ENCODE measurements around the gene C15orf62. TPM values are rescaled to one million over a fixed set of nuclear protein-coding genes. Genes with fewer than 3 reads are reported as not detected.

The C15orf62 gene
- polyA plus RNA-seq, 1 donor: 5.4 TPM

DNA sequence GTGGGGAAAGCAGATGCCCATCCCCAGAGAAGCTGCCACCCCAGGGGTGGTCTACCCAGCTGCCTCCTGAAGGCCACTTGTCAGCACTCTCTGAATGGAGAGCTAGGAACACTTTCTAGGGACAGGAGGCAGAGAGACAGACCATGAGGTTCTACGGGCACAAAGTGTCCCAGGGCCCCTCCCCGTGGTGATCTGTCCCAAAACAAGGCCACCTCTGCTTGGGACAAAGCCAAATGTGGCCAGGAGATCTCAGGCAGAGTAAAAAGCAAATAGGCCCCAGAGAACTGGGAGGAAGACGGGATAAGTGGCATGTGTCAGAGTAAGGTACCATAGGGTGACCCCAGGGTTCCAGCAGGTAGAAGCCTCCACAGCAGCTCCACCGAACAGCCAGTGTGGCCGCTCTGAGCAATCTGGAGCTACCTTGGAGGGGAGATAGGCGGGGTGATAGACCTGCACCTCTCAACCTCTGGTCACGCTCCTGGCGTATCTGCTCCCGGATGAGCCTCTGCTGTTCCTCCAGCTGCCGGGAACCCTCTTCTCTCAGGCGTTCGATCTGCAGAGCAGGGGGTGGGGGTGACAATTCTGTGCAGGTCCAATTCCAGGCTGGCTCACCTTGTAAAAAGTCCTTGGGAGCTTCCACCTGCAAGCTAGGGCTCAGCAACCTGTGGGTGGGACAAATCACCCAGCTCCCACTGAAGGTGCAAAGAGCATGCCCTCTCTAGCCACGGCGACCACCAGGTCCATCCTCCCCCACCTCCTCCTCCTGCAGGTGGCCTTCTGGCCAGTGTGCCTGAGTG, 6.2 kb downstream of the C15orf62 start:
- Histone ChIP-seq H3K36me3 (ENCODE audit: control insufficient read depth, insufficient read depth, low read length) (peaks cover 72% of the 10 kb centered on the region), H3K4me3 (ENCODE audit: low read length) (no peak overlapping the region), H3K27ac (ENCODE audit: low read length) (no peak overlapping the region), H3K4me1 (ENCODE audit: control insufficient read depth, insufficient read depth, low read length) (peaks cover 8% of the 10 kb centered on the region), H3K27me3 (ENCODE audit: control insufficient read depth, insufficient read depth, low read length) (no peaks in the 10 kb centered on the region), H3K9me3 (ENCODE audit: control insufficient read depth, low read depth, low read length) (no peaks in the 10 kb centered on the region)
- DNase-seq: no peak
- no CpG with 5 or more reads among the region's 14 CpGs for WGBS (ENCODE audit: insufficient coverage, low lambda C conversion rate)

DNA sequence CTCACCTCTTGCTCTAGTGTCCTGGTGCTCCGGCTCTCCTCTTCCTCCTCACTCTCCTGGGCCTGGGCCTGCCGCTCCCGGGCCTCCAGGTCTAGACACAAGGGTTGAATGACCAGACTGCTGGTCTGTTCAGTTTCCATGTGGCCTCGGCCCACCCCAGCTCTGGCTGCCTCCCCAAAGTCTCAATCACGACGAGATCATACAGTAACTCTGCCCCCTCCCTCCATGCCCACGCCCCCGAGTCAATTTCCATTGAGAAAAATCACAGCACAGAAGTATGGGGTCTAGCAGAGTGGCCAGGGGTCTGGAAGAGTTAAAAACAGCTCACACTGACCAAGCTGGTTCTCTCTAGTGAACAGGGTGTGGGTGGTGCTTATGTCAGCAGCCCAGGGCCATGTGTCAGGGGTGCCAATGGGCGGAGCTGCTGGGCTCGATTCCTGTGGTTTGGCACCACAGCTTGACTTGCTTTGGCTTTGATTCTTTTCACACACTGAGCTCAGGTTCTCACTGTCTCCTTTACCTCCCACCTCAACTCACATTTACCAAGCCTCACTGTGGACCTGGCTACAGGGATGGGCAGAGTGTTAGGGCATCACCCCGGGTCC, 6.9 kb downstream of the C15orf62 start:
- no peaks in the 10 kb centered on the region for H3K27me3 ChIP-seq (ENCODE audit: control insufficient read depth, insufficient read depth, low read length)
- H3K4me3 ChIP-seq (ENCODE audit: low read length): no peak overlapping the region
- peaks cover under 1% of the 10 kb centered on the region for H3K4me1 ChIP-seq (ENCODE audit: control insufficient read depth, insufficient read depth, low read length)
- H3K9me3 ChIP-seq (ENCODE audit: control insufficient read depth, low read depth, low read length): no peaks in the 10 kb centered on the region
- whole genome bisulfite sequencing (ENCODE audit: insufficient coverage, low lambda C conversion rate): no CpG with 5 or more reads among the region's 11 CpGs
- no peak for DNase-seq
- peaks cover 70% of the 10 kb centered on the region for H3K36me3 ChIP-seq (ENCODE audit: control insufficient read depth, insufficient read depth, low read length)
- no peak overlapping the region for H3K27ac ChIP-seq (ENCODE audit: low read length)

DNA sequence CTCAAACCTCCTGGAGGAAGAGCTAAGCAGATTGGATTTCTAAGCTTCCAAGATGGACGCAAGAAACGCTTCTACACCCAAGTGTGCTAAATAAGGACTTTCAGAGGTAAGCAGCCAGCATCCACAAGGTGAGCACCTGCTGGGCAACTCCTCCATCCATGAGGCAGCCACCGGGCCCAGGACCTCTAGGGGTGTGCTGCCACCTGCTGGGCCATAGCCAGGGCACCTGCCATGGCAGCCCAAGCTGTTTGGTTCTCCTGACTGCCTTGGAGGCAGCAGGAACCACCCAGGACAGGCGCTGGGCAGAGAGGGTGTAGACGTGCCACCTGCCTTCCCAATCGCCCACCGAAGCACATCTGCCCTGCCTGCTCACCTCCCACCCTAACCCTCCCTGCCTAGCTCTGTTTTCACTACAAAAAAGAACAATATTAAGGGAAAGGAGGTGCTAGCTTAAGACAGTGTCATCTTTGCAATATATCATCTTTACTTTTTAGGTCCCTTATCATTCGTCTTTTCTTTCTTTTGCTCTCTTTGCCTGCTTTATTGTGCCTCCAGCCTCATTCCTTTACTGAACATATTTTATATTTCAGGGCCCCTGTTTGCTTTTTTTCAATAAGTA, 12.9 kb downstream of the C15orf62 start:
- DNase-seq: peak; percentile 69 to 71
- H3K27me3 ChIP-seq (ENCODE audit: control insufficient read depth, insufficient read depth, low read length): no peaks in the 10 kb centered on the region
- H3K36me3 ChIP-seq (ENCODE audit: control insufficient read depth, insufficient read depth, low read length): peaks cover 20% of the 10 kb centered on the region
- H3K4me3 ChIP-seq (ENCODE audit: low read length): no peak overlapping the region
- 71% methylated on average over 1 of the region's 8 CpGs for WGBS (ENCODE audit: insufficient coverage, low lambda C conversion rate)
- H3K9me3 ChIP-seq (ENCODE audit: control insufficient read depth, low read depth, low read length): no peaks in the 10 kb centered on the region
- peaks cover 12% of the 10 kb centered on the region for H3K4me1 ChIP-seq (ENCODE audit: control insufficient read depth, insufficient read depth, low read length)
- no peak overlapping the region for H3K27ac ChIP-seq (ENCODE audit: low read length)

- H3K27me3 ChIP-seq (ENCODE audit: control insufficient read depth, insufficient read depth, low read length): no peaks in the 10 kb centered on the region
Measured at GRCh38 chr15:40785164-40785563, 15.4 kb downstream of the C15orf62 start.

GRCh38 chr15:40785814-40786213, 16.0 kb downstream of the C15orf62 start:
- no peak overlapping the region for H3K4me3 ChIP-seq (ENCODE audit: low read length)
- no peaks in the 10 kb centered on the region for H3K9me3 ChIP-seq (ENCODE audit: control insufficient read depth, low read depth, low read length)
- WGBS (ENCODE audit: insufficient coverage, low lambda C conversion rate): no CpG with 5 or more reads among the region's 2 CpGs
- H3K4me1 ChIP-seq (ENCODE audit: control insufficient read depth, insufficient read depth, low read length): peaks cover 16% of the 10 kb centered on the region
- H3K27ac ChIP-seq (ENCODE audit: low read length): no peak overlapping the region
- H3K36me3 ChIP-seq (ENCODE audit: control insufficient read depth, insufficient read depth, low read length): peaks cover 2% of the 10 kb centered on the region
- no peak for DNase-seq
- no peaks in the 10 kb centered on the region for H3K27me3 ChIP-seq (ENCODE audit: control insufficient read depth, insufficient read depth, low read length)

More at GRCh38 chr15:40785164-40785563, 15.4 kb downstream of the C15orf62 start:
- Histone ChIP-seq H3K36me3 (ENCODE audit: control insufficient read depth, insufficient read depth, low read length) (peaks cover 2% of the 10 kb centered on the region), H3K4me3 (ENCODE audit: low read length) (no peak overlapping the region), H3K27ac (ENCODE audit: low read length) (no peak overlapping the region), H3K9me3 (ENCODE audit: control insufficient read depth, low read depth, low read length) (no peaks in the 10 kb centered on the region), H3K4me1 (ENCODE audit: control insufficient read depth, insufficient read depth, low read length) (peaks cover 16% of the 10 kb centered on the region)
- WGBS (ENCODE audit: insufficient coverage, low lambda C conversion rate): 90% methylated on average over 2 of the region's 3 CpGs
- no peak for DNase-seq

- peaks cover 8% of the 10 kb centered on the region for H3K36me3 ChIP-seq (ENCODE audit: control insufficient read depth, insufficient read depth, low read length)
- no peaks in the 10 kb centered on the region for H3K27me3 ChIP-seq (ENCODE audit: control insufficient read depth, insufficient read depth, low read length)
- DNase-seq: peak; percentile 67 to 85
- H3K4me3 ChIP-seq (ENCODE audit: low read length): no peak overlapping the region
- peaks cover 16% of the 10 kb centered on the region for H3K4me1 ChIP-seq (ENCODE audit: control insufficient read depth, insufficient read depth, low read length)
- no peaks in the 10 kb centered on the region for H3K9me3 ChIP-seq (ENCODE audit: control insufficient read depth, low read depth, low read length)
- no CpG with 5 or more reads among the region's 4 CpGs for WGBS (ENCODE audit: insufficient coverage, low lambda C conversion rate)
- H3K27ac ChIP-seq (ENCODE audit: low read length): peak overlapping the region; percentile 31
Measured at GRCh38 chr15:40787344-40787841, 17.6 kb downstream of the C15orf62 start.

DNA sequence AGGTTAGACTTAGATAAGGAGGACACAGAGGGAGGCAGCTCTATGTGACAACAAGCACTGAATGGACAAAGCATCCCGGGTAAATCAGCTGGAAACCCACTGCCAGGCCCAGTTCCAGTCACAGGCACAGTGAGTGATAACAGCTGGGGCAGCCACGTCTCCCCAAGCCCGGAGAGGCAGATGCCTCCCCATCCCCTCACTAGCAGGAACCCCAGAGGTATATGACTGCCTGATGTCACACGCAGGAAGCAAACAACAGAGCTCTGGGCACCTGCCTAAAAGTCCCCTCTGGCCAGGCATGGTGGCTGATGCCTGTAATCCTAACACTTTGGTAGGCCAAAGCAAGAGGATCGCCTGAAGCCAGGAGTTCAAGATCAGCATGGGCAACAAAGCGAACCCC, 18.2 kb downstream of the C15orf62 start:
- Histone ChIP-seq H3K4me1 (ENCODE audit: control insufficient read depth, insufficient read depth, low read length) (peaks cover 16% of the 10 kb centered on the region), H3K27me3 (ENCODE audit: control insufficient read depth, insufficient read depth, low read length) (no peaks in the 10 kb centered on the region), H3K9me3 (ENCODE audit: control insufficient read depth, low read depth, low read length) (no peaks in the 10 kb centered on the region), H3K4me3 (ENCODE audit: low read length) (no peak overlapping the region), H3K36me3 (ENCODE audit: control insufficient read depth, insufficient read depth, low read length) (peaks cover 11% of the 10 kb centered on the region), H3K27ac (ENCODE audit: low read length) (peak overlapping the region; percentile 31)
- no peak for DNase-seq
- WGBS (ENCODE audit: insufficient coverage, low lambda C conversion rate): no CpG with 5 or more reads among the region's 6 CpGs

GRCh38 chr15:40789119-40789518, 19.3 kb downstream of the C15orf62 start:
- Histone ChIP-seq H3K4me3 (ENCODE audit: low read length) (no peak overlapping the region), H3K9me3 (ENCODE audit: control insufficient read depth, low read depth, low read length) (no peaks in the 10 kb centered on the region), H3K36me3 (ENCODE audit: control insufficient read depth, insufficient read depth, low read length) (peaks cover 11% of the 10 kb centered on the region), H3K27ac (ENCODE audit: low read length) (no peak overlapping the region), H3K4me1 (ENCODE audit: control insufficient read depth, insufficient read depth, low read length) (peaks cover 21% of the 10 kb centered on the region), H3K27me3 (ENCODE audit: control insufficient read depth, insufficient read depth, low read length) (no peaks in the 10 kb centered on the region)
- DNase-seq: no peak
- WGBS (ENCODE audit: insufficient coverage, low lambda C conversion rate): 68% methylated on average over 3 of the region's 5 CpGs

GRCh38 chr15:40789999-40790398, 20.2 kb downstream of the C15orf62 start:
- H3K36me3 ChIP-seq (ENCODE audit: control insufficient read depth, insufficient read depth, low read length): peaks cover 9% of the 10 kb centered on the region
- WGBS (ENCODE audit: insufficient coverage, low lambda C conversion rate): no CpG with 5 or more reads among the region's 8 CpGs
- H3K4me3 ChIP-seq (ENCODE audit: low read length): no peak overlapping the region
- no peaks in the 10 kb centered on the region for H3K9me3 ChIP-seq (ENCODE audit: control insufficient read depth, low read depth, low read length)
- no peak for DNase-seq
- H3K27ac ChIP-seq (ENCODE audit: low read length): no peak overlapping the region
- H3K4me1 ChIP-seq (ENCODE audit: control insufficient read depth, insufficient read depth, low read length): peaks cover 21% of the 10 kb centered on the region
- no peaks in the 10 kb centered on the region for H3K27me3 ChIP-seq (ENCODE audit: control insufficient read depth, insufficient read depth, low read length)

DNA sequence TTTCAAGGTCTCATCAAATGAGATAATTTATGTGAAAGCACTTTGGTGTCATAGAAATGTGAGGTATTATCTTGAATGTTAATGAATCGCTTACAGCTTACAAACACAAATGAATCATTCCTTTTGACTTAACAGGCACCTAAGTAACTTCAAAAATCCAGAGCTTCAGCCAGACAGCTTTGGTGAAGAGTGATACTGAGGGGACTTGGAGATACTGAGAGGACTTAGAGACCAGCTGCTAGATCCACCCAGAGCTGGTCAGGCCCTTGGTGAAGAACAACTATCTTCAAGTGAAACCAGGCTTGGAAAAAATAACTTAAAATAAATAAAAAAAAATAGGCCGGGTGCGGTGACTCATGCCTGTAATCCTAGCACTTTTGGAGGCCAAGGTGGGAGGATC, 20.9 kb downstream of the C15orf62 start:
- Histone ChIP-seq H3K4me1 (ENCODE audit: control insufficient read depth, insufficient read depth, low read length) (peaks cover 21% of the 10 kb centered on the region), H3K4me3 (ENCODE audit: low read length) (no peak overlapping the region), H3K9me3 (ENCODE audit: control insufficient read depth, low read depth, low read length) (no peaks in the 10 kb centered on the region), H3K27ac (ENCODE audit: low read length) (no peak overlapping the region), H3K36me3 (ENCODE audit: control insufficient read depth, insufficient read depth, low read length) (peaks cover 9% of the 10 kb centered on the region), H3K27me3 (ENCODE audit: control insufficient read depth, insufficient read depth, low read length) (no peaks in the 10 kb centered on the region)
- 94% methylated on average over 2 of the region's 3 CpGs for WGBS (ENCODE audit: insufficient coverage, low lambda C conversion rate)
- no peak for DNase-seq

Data from large intestine (tissue), 3 donors.